Mesodermal cell (in vitro differentiated cells): ENCODE measurements around the gene MACIR.

Experiments used
- H3K27ac ChIP-seq: 2 replicates; pipeline ENCODE4 v1.7.0; 2013; ENCODE audit warnings: mild to moderate bottlenecking, low read depth, low read length, moderate library complexity; ENCODE audit not compliant: severe bottlenecking
- H3K36me3 ChIP-seq: 2 replicates; pipeline ENCODE4 v1.7.1; 2013; ENCODE audit warnings: mild to moderate bottlenecking, low read length, moderate library complexity; ENCODE audit not compliant: control insufficient read depth, insufficient read depth
- H3K4me1 ChIP-seq: one replicate; pipeline ENCODE4 v1.7.1; 2013; ENCODE audit warnings: mild to moderate bottlenecking, low read length; ENCODE audit not compliant: insufficient read depth, control insufficient read depth, poor library complexity, severe bottlenecking
- H3K4me3 ChIP-seq: 2 replicates; pipeline ENCODE4 v1.7.0; 2013; ENCODE audit warnings: low read length, control low read depth, mild to moderate bottlenecking; ENCODE audit not compliant: insufficient read depth, poor library complexity, severe bottlenecking; ENCODE audit errors: extremely low read depth
- H3K9me3 ChIP-seq: 2 replicates; pipeline ENCODE4 v1.7.1; 2013; ENCODE audit warnings: mild to moderate bottlenecking, low read length, moderate library complexity; ENCODE audit not compliant: control insufficient read depth
- WGBS, 2 experiments: methylation state at CpG; one replicate each; pipeline ENCODE4 v1.1.5; 2013; ENCODE audit warnings: missing lambda C conversion rate in 2 of 2; ENCODE audit not compliant: insufficient coverage in 2 of 2; 5-methylcytosine and 5-hydroxymethylcytosine counted together

MACIR gene

GRCh38 chr5:103270581-103270980 is 12.0 kb downstream of the MACIR start:
- H3K9me3 ChIP-seq, result no peaks in the 10 kb centered on the region
- H3K27ac ChIP-seq, result no peak overlapping the region
- H3K4me1 ChIP-seq, result no peaks in the 10 kb centered on the region
- H3K4me3 ChIP-seq, result no peak overlapping the region
- H3K36me3 ChIP-seq, result peaks cover 18% of the 10 kb centered on the region

GRCh38 chr5:103271570-103272289 is 13.2 kb downstream of the MACIR start:
- Histone ChIP-seq H3K9me3 (no peaks in the 10 kb centered on the region), H3K27ac (no peak overlapping the region), H3K4me3 (no peak overlapping the region), H3K4me1 (no peaks in the 10 kb centered on the region), H3K36me3 (peaks cover 26% of the 10 kb centered on the region)
- no CpG with 5 or more reads among the region's 2 CpGs for WGBS, 2 experiments

GRCh38 chr5:103272377-103272776 is 13.8 kb downstream of the MACIR start:
- H3K4me1 ChIP-seq, result no peaks in the 10 kb centered on the region
- H3K27ac ChIP-seq, result no peak overlapping the region
- H3K9me3 ChIP-seq, result no peaks in the 10 kb centered on the region
- no peak overlapping the region for H3K4me3 ChIP-seq
- WGBS, 2 experiments, result 92 to 96% methylated on average over 2 of the region's 2 CpGs
- H3K36me3 ChIP-seq, result peaks cover 25% of the 10 kb centered on the region

- no peak overlapping the region for H3K4me3 ChIP-seq
- H3K36me3 ChIP-seq, result peaks cover 10% of the 10 kb centered on the region
- WGBS, 2 experiments, result 83 to 100% methylated on average over 3 of the region's 3 CpGs
Measured at GRCh38 chr5:103273952-103274351, 15.4 kb downstream of the MACIR start.

GRCh38 chr5:103275851-103276250 is 17.3 kb downstream of the MACIR start:
- WGBS, 2 experiments, result 95 to 99% methylated on average over 11 to 12 of the region's 12 CpGs
- Histone ChIP-seq H3K27ac (no peak overlapping the region), H3K9me3 (no peaks in the 10 kb centered on the region)

More at GRCh38 chr5:103273952-103274351, 15.4 kb downstream of the MACIR start:
- Histone ChIP-seq H3K9me3 (no peaks in the 10 kb centered on the region), H3K4me1 (no peaks in the 10 kb centered on the region), H3K27ac (no peak overlapping the region)

GRCh38 chr5:103280967-103281366 is 22.4 kb downstream of the MACIR start:
- no peaks in the 10 kb centered on the region for H3K9me3 ChIP-seq
- H3K27ac ChIP-seq, result no peak overlapping the region
- H3K36me3 ChIP-seq, result peaks cover 6% of the 10 kb centered on the region
- H3K4me3 ChIP-seq, result no peak overlapping the region
- WGBS, 2 experiments, result 90 to 100% methylated on average over 3 of the region's 3 CpGs
- no peaks in the 10 kb centered on the region for H3K4me1 ChIP-seq

More at GRCh38 chr5:103275851-103276250, 17.3 kb downstream of the MACIR start:
- H3K36me3 ChIP-seq, result peaks cover 10% of the 10 kb centered on the region
- H3K4me3 ChIP-seq, result no peak overlapping the region
- H3K4me1 ChIP-seq, result no peaks in the 10 kb centered on the region

GRCh38 chr5:103283120-103283519 is 24.6 kb downstream of the MACIR start:
- Histone ChIP-seq H3K4me1 (no peaks in the 10 kb centered on the region), H3K36me3 (no peaks in the 10 kb centered on the region), H3K4me3 (no peak overlapping the region), H3K27ac (no peak overlapping the region), H3K9me3 (no peaks in the 10 kb centered on the region)
- no CpG with 5 or more reads among the region's 2 CpGs for WGBS, 2 experiments

GRCh38 chr5:103283869-103284268 is 25.3 kb downstream of the MACIR start:
- Histone ChIP-seq H3K9me3 (no peaks in the 10 kb centered on the region), H3K36me3 (no peaks in the 10 kb centered on the region), H3K27ac (no peak overlapping the region), H3K4me3 (no peak overlapping the region), H3K4me1 (no peaks in the 10 kb centered on the region)
- 60 to 83% methylated on average over 1 to 2 of the region's 3 CpGs for WGBS, 2 experiments

GRCh38 chr5:103286622-103287021 is 28.1 kb downstream of the MACIR start:
- Histone ChIP-seq H3K4me1 (no peaks in the 10 kb centered on the region), H3K4me3 (no peak overlapping the region), H3K27ac (no peak overlapping the region), H3K36me3 (no peaks in the 10 kb centered on the region), H3K9me3 (no peaks in the 10 kb centered on the region)
- no CpG with 5 or more reads among the region's 3 CpGs for WGBS, 2 experiments

- H3K27ac ChIP-seq, result no peak overlapping the region
- H3K36me3 ChIP-seq, result no peaks in the 10 kb centered on the region
- no CpG with 5 or more reads among the region's 1 CpG for WGBS, 2 experiments
- H3K4me1 ChIP-seq, result no peaks in the 10 kb centered on the region
- H3K4me3 ChIP-seq, result no peak overlapping the region
- no peaks in the 10 kb centered on the region for H3K9me3 ChIP-seq
Measured at GRCh38 chr5:103289024-103289423, 30.5 kb downstream of the MACIR start.

GRCh38 chr5:103290846-103291245 is 32.3 kb downstream of the MACIR start:
- WGBS, 2 experiments, result no CpG with 5 or more reads among the region's 1 CpG
- no peak overlapping the region for H3K4me3 ChIP-seq
- H3K4me1 ChIP-seq, result no peaks in the 10 kb centered on the region
- H3K36me3 ChIP-seq, result no peaks in the 10 kb centered on the region
- no peak overlapping the region for H3K27ac ChIP-seq
- H3K9me3 ChIP-seq, result no peaks in the 10 kb centered on the region
